Testis (tissue), 2 donors: Measurements from ENCODE around the gene SERPINA12.

ENCODE experiments used
- CTCF ChIP-seq, 3 experiments: fragments of 450-650 bp in 2 of 3; fragments of 200-600 bp in 1 of 3; sonication (generic) in 1 of 3; IDR thresholded peaks; one replicate each; pipeline ENCODE4 v1.5.1; 2016 to 2019; ENCODE audit warnings: antibody characterized with exemption in 3 of 3, mild to moderate bottlenecking in 2 of 3, moderate library complexity in 1 of 3
- POLR2A ChIP-seq: fragments of 450-650 bp; IDR thresholded peaks from one replicate; pipeline ENCODE4 v1.6.1; 2017; ENCODE audit warnings: antibody characterized with exemption, mild to moderate bottlenecking, moderate library complexity

GRCh38 chr14:94498215-94498614 lies 11.1 kb downstream of the SERPINA12 start:
- TF ChIP-seq CTCF (IDR thresholded peaks at IDR 0.05): no peak
- TF ChIP-seq POLR2A: no peak
